ENCODE measurements around the gene RILPL1.

Gene RILPL1

GRCh38 chr12:123490089-123490488, 43.4 kb downstream of the RILPL1 start:
- Histone ChIP-seq H3K4me2 (ENCODE audit: low read length) (no peak overlapping the region), H2BK12ac (ENCODE audit: low read length) (no peak overlapping the region), H3K4ac (ENCODE audit: low read depth, low read length) (no peak overlapping the region), H3K4me1 (ENCODE audit: control insufficient read depth in 1 of 2, insufficient read depth in 2 of 2, low read length in 2 of 2) (peaks cover 0 to 6% of the 10 kb centered on the region in 2 experiments), H3K9me3 (ENCODE audit: insufficient read depth, low read depth, low read length) (no peaks in the 10 kb centered on the region), H3K27ac (ENCODE audit: low read depth, low read length) (no peak overlapping the region), H3K79me2 (ENCODE audit: control insufficient read depth, insufficient read depth, low read length, poor library complexity) (no peaks in the 10 kb centered on the region), H2BK5ac (ENCODE audit: low read depth, low read length, poor library complexity) (no peak overlapping the region), H3K23ac (ENCODE audit: low read length) (no peak overlapping the region), H2BK120ac (ENCODE audit: insufficient read depth, low read length, poor library complexity) (no peak overlapping the region), H3K18ac (ENCODE audit: low read length) (no peak overlapping the region), H4K8ac (ENCODE audit: low read depth, low read length) (no peak overlapping the region), H3K27me3 (ENCODE audit: insufficient read depth, low read length) (no peaks in the 10 kb centered on the region), H3K79me1 (ENCODE audit: low read length) (peaks cover 12% of the 10 kb centered on the region), H3K9ac (ENCODE audit: low read length) (no peak overlapping the region), H4K12ac (ENCODE audit: low read depth, low read length) (no peak overlapping the region), H3K14ac (ENCODE audit: low read length) (no peak overlapping the region), H4K91ac (ENCODE audit: low read depth, low read length) (peak overlapping the region; percentile 39), H2AK5ac (ENCODE audit: low read length) (peak overlapping the region; percentile 18), H3K36me3 (ENCODE audit: control insufficient read depth in 1 of 2, insufficient read depth in 2 of 2, low read length in 2 of 2) (peaks cover 5 to 9% of the 10 kb centered on the region in 2 experiments), H3K4me3 (ENCODE audit: low read depth, low read length) (no peak overlapping the region), H2AFZ (ENCODE audit: insufficient read depth, low read length, poor library complexity) (no peak overlapping the region)
- no CpG with 5 or more reads among the region's 5 CpGs for WGBS (ENCODE audit: extremely low coverage, insufficient coverage, insufficient read length)
- peak; percentile 68 to 73 for DNase-seq

DNA sequence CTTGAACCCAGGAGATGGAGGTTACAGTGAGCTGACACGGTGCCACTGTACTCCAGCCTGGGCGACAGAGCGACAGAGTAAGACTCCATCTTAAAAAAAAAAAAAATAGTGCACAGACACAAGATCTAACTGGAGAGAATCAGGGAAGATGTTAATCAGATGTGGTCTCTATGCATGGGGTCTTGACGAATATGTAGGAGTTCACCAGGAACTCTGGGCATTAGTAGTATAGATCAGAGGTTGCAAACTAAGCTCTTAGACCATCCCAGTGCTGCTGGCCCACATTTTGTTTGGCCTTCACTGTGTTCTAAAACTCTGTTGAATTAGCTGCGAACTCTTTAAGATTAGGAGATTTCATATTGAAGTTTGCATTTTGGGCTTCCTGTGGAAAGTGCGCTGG, 43.9 kb downstream of the RILPL1 start:
- WGBS (ENCODE audit: extremely low coverage, insufficient coverage, insufficient read length): no CpG with 5 or more reads among the region's 6 CpGs
- Histone ChIP-seq H3K4me2 (ENCODE audit: low read length) (no peak overlapping the region), H3K18ac (ENCODE audit: low read length) (no peak overlapping the region), H3K9me3 (ENCODE audit: insufficient read depth, low read depth, low read length) (no peaks in the 10 kb centered on the region), H3K79me2 (ENCODE audit: control insufficient read depth, insufficient read depth, low read length, poor library complexity) (no peaks in the 10 kb centered on the region), H4K91ac (ENCODE audit: low read depth, low read length) (peak overlapping the region; percentile 39), H3K4me3 (ENCODE audit: low read depth, low read length) (no peak overlapping the region), H3K27me3 (ENCODE audit: insufficient read depth, low read length) (no peaks in the 10 kb centered on the region), H4K8ac (ENCODE audit: low read depth, low read length) (no peak overlapping the region), H3K4me1 (ENCODE audit: control insufficient read depth in 1 of 2, insufficient read depth in 2 of 2, low read length in 2 of 2) (peaks cover 0 to 6% of the 10 kb centered on the region in 2 experiments), H2BK120ac (ENCODE audit: insufficient read depth, low read length, poor library complexity) (no peak overlapping the region), H3K36me3 (ENCODE audit: control insufficient read depth in 1 of 2, insufficient read depth in 2 of 2, low read length in 2 of 2) (peaks cover 5 to 6% of the 10 kb centered on the region in 2 experiments), H4K12ac (ENCODE audit: low read depth, low read length) (no peak overlapping the region), H3K79me1 (ENCODE audit: low read length) (peaks cover 10% of the 10 kb centered on the region), H3K14ac (ENCODE audit: low read length) (no peak overlapping the region), H3K27ac (ENCODE audit: low read depth, low read length) (no peak overlapping the region), H2BK12ac (ENCODE audit: low read length) (no peak overlapping the region), H3K4ac (ENCODE audit: low read depth, low read length) (no peak overlapping the region), H3K23ac (ENCODE audit: low read length) (no peak overlapping the region), H2AK5ac (ENCODE audit: low read length) (no peak overlapping the region), H2BK5ac (ENCODE audit: low read depth, low read length, poor library complexity) (no peak overlapping the region), H3K9ac (ENCODE audit: low read length) (no peak overlapping the region), H2AFZ (ENCODE audit: insufficient read depth, low read length, poor library complexity) (no peak overlapping the region)
- DNase-seq: no peak

- peak overlapping the region; percentile 60 for H3K14ac ChIP-seq (ENCODE audit: low read length)
- H3K79me2 ChIP-seq (ENCODE audit: control insufficient read depth, insufficient read depth, low read length, poor library complexity): no peaks in the 10 kb centered on the region
- H3K36me3 ChIP-seq (ENCODE audit: control insufficient read depth in 1 of 2, insufficient read depth in 2 of 2, low read length in 2 of 2): peaks cover 6 to 9% of the 10 kb centered on the region in 2 experiments
- H3K4me3 ChIP-seq (ENCODE audit: low read depth, low read length): no peak overlapping the region
- H2BK120ac ChIP-seq (ENCODE audit: insufficient read depth, low read length, poor library complexity): no peak overlapping the region
- H3K79me1 ChIP-seq (ENCODE audit: low read length): peaks cover 8% of the 10 kb centered on the region
- no peak overlapping the region for H3K23ac ChIP-seq (ENCODE audit: low read length)
- no peaks in the 10 kb centered on the region for H3K9me3 ChIP-seq (ENCODE audit: insufficient read depth, low read depth, low read length)
- no peaks in the 10 kb centered on the region for H3K27me3 ChIP-seq (ENCODE audit: insufficient read depth, low read length)
- H3K9ac ChIP-seq (ENCODE audit: low read length): no peak overlapping the region
- no peak overlapping the region for H2AK5ac ChIP-seq (ENCODE audit: low read length)
- H3K4ac ChIP-seq (ENCODE audit: low read depth, low read length): no peak overlapping the region
- peak overlapping the region; percentile 28 for H4K91ac ChIP-seq (ENCODE audit: low read depth, low read length)
- peaks cover 0 to 6% of the 10 kb centered on the region in 2 experiments for H3K4me1 ChIP-seq (ENCODE audit: control insufficient read depth in 1 of 2, insufficient read depth in 2 of 2, low read length in 2 of 2)
- H4K8ac ChIP-seq (ENCODE audit: low read depth, low read length): no peak overlapping the region
- no peak overlapping the region for H3K18ac ChIP-seq (ENCODE audit: low read length)
- no CpG with 5 or more reads among the region's 20 CpGs for WGBS (ENCODE audit: extremely low coverage, insufficient coverage, insufficient read length)
- H3K4me2 ChIP-seq (ENCODE audit: low read length): no peak overlapping the region
- no peak overlapping the region for H4K12ac ChIP-seq (ENCODE audit: low read depth, low read length)
- DNase-seq: no peak
- H2BK5ac ChIP-seq (ENCODE audit: low read depth, low read length, poor library complexity): no peak overlapping the region
- H2AFZ ChIP-seq (ENCODE audit: insufficient read depth, low read length, poor library complexity): no peak overlapping the region
- no peak overlapping the region for H3K27ac ChIP-seq (ENCODE audit: low read depth, low read length)
- no peak overlapping the region for H2BK12ac ChIP-seq (ENCODE audit: low read length)
Measured at GRCh38 chr12:123488539-123489230, 44.8 kb downstream of the RILPL1 start.

GRCh38 chr12:123487428-123487827, 46.1 kb downstream of the RILPL1 start:
- no peak overlapping the region for H3K4ac ChIP-seq (ENCODE audit: low read depth, low read length)
- no peak overlapping the region for H4K12ac ChIP-seq (ENCODE audit: low read depth, low read length)
- H3K9me3 ChIP-seq (ENCODE audit: insufficient read depth, low read depth, low read length): no peaks in the 10 kb centered on the region

More at GRCh38 chr12:123487428-123487827, 46.1 kb downstream of the RILPL1 start:
- no CpG with 5 or more reads among the region's 6 CpGs for WGBS (ENCODE audit: extremely low coverage, insufficient coverage, insufficient read length)
- H3K14ac ChIP-seq (ENCODE audit: low read length): no peak overlapping the region
- H3K27me3 ChIP-seq (ENCODE audit: insufficient read depth, low read length): no peaks in the 10 kb centered on the region
- peaks cover 0 to 6% of the 10 kb centered on the region in 2 experiments for H3K4me1 ChIP-seq (ENCODE audit: control insufficient read depth in 1 of 2, insufficient read depth in 2 of 2, low read length in 2 of 2)
- peaks cover 8% of the 10 kb centered on the region for H3K79me1 ChIP-seq (ENCODE audit: low read length)
- H3K18ac ChIP-seq (ENCODE audit: low read length): no peak overlapping the region
- no peak overlapping the region for H3K4me3 ChIP-seq (ENCODE audit: low read depth, low read length)
- DNase-seq: no peak
- no peak overlapping the region for H3K9ac ChIP-seq (ENCODE audit: low read length)
- no peak overlapping the region for H2AK5ac ChIP-seq (ENCODE audit: low read length)
- no peak overlapping the region for H2AFZ ChIP-seq (ENCODE audit: insufficient read depth, low read length, poor library complexity)
- H2BK12ac ChIP-seq (ENCODE audit: low read length): no peak overlapping the region
- no peak overlapping the region for H2BK120ac ChIP-seq (ENCODE audit: insufficient read depth, low read length, poor library complexity)
- H4K91ac ChIP-seq (ENCODE audit: low read depth, low read length): no peak overlapping the region
- no peaks in the 10 kb centered on the region for H3K79me2 ChIP-seq (ENCODE audit: control insufficient read depth, insufficient read depth, low read length, poor library complexity)
- H2BK5ac ChIP-seq (ENCODE audit: low read depth, low read length, poor library complexity): no peak overlapping the region
- H4K8ac ChIP-seq (ENCODE audit: low read depth, low read length): no peak overlapping the region
- no peak overlapping the region for H3K27ac ChIP-seq (ENCODE audit: low read depth, low read length)
- H3K4me2 ChIP-seq (ENCODE audit: low read length): no peak overlapping the region
- H3K23ac ChIP-seq (ENCODE audit: low read length): no peak overlapping the region
- peaks cover 9 to 11% of the 10 kb centered on the region in 2 experiments for H3K36me3 ChIP-seq (ENCODE audit: control insufficient read depth in 1 of 2, insufficient read depth in 2 of 2, low read length in 2 of 2)

Measured in trophoblast cell (in vitro differentiated cells and primary cell).